HG03108 (cell line): ENCODE measurements around the gene CEBPZ.
"Not testable (repeated sequence)": the region's sequence is repeated elsewhere in the genome, so short reads cannot be mapped to it uniquely, and the experiment has no call there.

Experiments used
- ATAC-seq: cut with Tn5 transposase; IDR thresholded peaks from one replicate; pipeline ENCODE4 v1.9.1; 2021; ENCODE audit warnings: moderate library complexity; ENCODE audit not compliant: unreplicated experiment

Gene CEBPZ, protein sequence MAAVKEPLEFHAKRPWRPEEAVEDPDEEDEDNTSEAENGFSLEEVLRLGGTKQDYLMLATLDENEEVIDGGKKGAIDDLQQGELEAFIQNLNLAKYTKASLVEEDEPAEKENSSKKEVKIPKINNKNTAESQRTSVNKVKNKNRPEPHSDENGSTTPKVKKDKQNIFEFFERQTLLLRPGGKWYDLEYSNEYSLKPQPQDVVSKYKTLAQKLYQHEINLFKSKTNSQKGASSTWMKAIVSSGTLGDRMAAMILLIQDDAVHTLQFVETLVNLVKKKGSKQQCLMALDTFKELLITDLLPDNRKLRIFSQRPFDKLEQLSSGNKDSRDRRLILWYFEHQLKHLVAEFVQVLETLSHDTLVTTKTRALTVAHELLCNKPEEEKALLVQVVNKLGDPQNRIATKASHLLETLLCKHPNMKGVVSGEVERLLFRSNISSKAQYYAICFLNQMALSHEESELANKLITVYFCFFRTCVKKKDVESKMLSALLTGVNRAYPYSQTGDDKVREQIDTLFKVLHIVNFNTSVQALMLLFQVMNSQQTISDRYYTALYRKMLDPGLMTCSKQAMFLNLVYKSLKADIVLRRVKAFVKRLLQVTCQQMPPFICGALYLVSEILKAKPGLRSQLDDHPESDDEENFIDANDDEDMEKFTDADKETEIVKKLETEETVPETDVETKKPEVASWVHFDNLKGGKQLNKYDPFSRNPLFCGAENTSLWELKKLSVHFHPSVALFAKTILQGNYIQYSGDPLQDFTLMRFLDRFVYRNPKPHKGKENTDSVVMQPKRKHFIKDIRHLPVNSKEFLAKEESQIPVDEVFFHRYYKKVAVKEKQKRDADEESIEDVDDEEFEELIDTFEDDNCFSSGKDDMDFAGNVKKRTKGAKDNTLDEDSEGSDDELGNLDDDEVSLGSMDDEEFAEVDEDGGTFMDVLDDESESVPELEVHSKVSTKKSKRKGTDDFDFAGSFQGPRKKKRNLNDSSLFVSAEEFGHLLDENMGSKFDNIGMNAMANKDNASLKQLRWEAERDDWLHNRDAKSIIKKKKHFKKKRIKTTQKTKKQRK

GRCh38 chr2:37231241-37232130, at the start of gene CEBPZ, which contains the start of gene NDUFAF7:
TSS of gene CEBPZ (minus strand) at chr2:37231596. CDS start at chr2:37231567, 29 bp downstream.
TSS of gene NDUFAF7 (plus strand) at chr2:37231658. CDS start at chr2:37231706, 48 bp downstream.
- ATAC-seq = peak; percentile 97

DNA sequence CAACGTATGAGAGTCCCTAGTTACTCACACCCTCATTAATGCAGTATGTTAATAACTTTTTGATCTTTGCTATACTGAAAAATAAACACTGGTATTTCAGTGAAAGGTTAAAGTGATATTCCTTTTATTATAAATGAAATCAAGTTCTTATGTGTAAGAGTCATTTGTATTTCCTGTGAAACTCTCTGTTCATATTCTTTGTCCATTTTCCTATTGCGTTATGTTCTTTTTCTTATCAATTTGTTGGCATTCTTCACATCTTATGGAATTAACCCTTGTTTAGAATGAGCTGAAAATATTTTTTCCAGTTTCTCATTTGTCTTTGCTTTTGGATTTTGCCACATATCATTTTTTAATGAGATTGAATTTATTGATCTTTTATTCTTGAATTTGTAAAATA, 44.9 kb upstream of the CEBPZ start:
- no peak for ATAC-seq

- no peak for ATAC-seq
Measured at GRCh38 chr2:37274359-37274965, 43.1 kb upstream of the CEBPZ start.

DNA sequence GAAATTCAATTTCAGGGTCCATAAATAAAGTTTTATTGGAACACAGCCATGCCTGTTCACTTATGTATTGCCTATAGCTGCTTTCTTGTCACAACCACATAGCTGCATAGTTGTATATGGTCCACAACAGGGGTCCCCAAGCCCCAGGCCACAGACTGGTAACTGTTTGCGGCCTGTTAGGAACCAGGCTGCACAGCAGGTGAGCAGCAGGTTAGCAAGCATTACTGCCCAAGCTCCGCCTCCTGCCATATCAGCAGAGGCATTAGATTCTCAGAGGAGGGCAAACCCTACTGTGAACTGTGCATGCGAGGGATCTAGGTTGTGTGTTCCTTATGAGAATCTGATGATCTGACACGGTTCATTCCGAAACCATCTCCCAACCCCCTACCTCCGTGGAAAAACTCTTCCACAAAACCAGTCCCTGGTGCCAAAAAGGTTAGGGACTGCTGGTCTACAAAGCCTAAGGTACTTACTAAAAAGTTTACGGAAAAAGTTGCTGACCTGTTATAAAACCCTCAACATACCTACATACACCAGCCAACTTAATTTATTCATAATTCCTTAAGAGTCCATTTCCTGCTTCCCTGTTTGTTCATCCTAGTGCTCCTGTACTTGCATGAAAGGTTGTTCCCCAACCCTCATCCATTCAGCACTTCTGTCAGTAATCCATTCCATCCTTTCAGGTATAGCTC, 40.1 kb upstream of the CEBPZ start:
- no peak for ATAC-seq

DNA sequence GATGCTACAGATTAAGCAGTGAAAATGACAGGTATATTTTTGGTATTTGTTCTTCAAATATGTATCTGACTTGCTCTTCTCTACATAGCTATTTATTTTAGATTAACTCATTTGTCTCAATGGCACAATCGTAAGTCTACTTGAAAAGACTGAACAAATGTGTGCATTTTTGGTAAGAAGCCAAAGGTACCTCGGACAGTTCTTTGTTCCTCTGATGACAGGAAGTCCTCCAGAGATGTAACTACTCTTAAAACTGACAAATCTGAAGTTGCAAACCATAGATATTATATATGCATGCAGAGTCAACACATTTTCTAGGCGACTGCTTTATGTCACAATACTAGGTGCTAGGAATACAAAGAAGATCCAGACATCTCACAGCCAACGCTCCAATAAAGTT, 36.7 kb upstream of the CEBPZ start:
- ATAC-seq = no peak

DNA sequence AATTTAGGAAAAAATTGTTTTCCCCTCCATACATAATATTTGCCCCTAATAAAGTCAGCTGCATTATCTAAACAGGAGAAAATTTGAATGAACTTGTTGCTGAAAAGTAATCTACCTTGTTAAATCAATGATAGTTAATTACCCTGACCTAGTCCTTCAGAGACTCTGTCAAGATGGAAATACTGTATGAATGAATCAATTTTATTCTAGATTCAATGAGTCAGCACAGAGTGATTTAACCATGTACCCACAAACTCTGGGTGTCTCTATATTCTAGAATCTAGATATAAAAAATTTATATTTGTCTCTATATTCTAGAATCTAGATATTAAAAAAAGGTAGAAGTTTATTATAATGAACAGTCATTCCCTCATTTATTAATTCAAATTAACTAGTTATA, 36.3 kb upstream of the CEBPZ start:
- no peak for ATAC-seq

DNA sequence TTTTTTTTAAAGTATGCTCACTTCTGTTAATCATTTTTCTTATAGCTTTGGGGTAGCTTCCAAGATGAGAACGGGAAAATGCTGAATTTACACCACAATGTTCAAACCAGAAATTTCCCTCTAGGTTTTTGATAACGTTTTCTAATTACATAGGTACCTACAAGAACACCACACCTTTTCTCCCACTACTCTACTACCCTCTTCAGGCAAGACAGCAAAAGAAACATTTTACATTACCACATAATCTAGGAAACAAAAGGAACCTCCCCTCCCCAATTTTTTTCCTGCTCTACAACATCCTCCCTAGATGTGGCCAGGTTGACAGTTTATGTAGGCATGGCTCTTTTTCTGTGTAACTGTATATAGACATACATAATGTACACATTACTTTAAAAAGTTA, 32.4 kb upstream of the CEBPZ start:
- no peak for ATAC-seq

DNA sequence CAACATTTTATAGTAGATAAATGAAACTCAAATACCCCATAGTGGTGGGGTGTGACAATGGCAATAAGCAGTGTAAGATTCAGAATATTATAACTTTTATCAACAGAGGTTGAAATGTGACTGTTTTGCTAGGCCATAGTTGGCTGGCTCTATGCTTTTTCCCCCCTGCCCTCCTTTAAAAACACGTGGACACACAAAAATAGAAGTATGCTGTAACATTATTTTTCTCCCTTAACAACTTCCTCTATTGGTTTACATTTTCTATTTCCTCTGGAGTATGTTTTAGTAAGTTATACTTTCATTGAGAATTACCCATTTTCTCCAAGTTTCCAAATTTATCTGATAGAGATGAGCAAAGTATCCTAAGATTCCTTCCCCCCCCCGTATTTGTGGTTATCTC, 31.1 kb upstream of the CEBPZ start:
- no peak for ATAC-seq

DNA sequence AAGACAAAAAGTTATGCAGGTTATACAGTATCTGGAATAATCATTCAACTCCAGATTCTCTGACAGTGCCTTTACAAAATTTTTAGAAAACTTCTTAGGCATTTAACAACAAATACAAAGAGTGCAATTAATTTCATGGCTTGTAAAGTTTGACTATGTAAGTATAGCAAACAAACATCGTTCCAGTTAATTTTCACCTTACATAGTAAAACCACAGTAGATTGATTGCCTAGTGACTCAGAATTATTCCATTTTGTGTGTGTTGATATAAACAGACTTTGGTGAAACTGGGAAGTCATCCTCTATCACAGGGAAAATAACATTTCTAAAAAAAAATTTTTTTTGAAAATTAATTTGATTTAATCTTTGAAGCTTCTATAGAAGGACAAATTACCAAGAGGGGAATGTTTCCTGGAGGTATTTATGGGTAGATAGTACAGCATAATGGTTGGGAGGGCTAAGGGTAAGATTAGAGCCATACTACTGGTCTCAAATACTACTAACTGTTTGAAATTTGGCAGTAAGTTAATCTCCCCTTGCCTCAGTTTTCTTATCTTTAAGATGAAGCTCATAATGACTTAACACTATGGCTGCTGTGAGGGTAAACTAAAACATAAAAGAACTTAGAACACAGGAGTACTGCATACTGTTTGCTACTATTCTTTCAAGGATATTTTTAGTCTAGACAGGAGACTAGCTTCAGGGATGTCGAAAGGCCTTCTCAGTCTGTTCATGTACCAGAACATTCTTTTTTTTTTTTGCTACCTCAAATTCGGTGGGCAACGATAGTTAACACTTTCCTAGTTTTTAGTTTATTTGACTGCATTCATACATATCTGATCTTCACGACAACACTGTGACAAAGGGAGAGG, 19.7 kb upstream of the CEBPZ start:
- ATAC-seq = no peak

DNA sequence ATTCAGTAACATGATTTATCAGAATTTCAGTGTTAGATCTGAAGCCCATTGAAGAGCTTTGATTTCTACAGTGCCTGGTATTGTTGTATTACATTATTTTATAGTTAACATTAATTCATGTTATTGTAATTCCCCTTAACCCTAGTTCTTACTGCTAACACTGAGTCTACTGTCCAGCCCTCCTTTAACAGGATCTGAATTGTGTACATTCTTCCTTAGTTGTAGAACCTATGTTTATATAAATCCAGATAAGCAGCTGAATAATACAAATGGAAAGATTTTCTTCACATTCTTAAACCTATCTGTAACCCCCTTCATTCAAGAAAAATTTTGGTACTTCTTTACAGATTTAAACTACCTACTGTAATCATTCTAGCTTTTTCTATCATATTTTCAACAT, 14.8 kb upstream of the CEBPZ start:
- no peak for ATAC-seq

DNA sequence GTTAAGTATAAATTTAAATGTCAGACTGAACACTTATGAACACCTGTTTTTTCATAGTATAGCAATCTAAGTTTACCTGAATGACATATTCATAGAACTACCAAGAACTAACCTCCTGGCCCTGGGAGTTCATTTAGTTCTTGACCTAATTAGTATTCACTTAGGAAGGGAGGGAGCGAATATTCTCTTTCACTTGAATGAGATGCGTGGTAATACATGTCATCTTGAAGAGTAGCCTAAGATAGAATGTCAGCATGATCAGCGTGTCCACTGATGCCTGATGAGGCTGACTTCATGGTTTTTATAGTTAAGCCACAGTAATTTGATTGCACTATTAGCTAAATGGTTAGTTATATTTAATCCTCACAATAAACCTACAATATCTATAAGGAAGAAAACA, 13.4 kb upstream of the CEBPZ start:
- ATAC-seq = no peak

DNA sequence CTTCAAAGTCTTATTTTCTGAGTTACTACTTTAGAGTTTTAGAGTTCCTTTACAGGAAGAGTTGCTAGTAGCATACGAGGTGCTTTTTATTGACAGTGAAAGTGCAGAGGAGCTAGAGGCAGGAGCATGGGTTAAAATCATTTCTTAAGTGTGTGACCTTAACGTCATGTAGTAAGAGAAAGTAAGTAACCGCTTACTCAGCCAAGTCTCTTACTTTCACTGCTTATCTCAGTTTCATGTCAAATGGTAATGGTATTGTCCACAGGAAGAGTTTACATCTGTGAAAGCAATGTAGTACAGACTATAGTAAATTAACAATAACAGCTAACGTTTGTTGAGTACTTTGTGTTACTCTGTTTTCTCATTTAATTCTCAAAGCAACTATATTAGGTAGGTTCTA, 12.6 kb upstream of the CEBPZ start:
- peak; percentile 87 for ATAC-seq

DNA sequence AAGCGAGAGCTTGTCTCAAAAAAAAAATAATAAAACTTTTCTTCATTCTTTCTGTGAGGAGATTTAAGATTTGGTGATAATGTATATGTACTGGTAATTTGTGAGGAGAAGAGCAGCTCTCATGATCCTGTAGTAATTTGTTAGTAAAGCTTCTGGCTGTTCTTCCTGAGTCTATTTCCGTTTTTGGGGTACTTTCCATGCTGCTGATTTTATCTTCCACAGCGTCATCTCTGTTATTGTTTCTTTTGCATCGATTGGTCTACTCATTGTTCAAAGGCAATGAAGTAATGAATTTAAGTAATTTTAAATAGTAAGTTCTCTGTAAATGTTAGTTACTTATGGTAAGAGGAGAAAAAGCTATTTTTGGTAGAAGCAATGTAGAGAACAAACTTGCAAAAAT, 12.0 kb upstream of the CEBPZ start:
- no peak for ATAC-seq

DNA sequence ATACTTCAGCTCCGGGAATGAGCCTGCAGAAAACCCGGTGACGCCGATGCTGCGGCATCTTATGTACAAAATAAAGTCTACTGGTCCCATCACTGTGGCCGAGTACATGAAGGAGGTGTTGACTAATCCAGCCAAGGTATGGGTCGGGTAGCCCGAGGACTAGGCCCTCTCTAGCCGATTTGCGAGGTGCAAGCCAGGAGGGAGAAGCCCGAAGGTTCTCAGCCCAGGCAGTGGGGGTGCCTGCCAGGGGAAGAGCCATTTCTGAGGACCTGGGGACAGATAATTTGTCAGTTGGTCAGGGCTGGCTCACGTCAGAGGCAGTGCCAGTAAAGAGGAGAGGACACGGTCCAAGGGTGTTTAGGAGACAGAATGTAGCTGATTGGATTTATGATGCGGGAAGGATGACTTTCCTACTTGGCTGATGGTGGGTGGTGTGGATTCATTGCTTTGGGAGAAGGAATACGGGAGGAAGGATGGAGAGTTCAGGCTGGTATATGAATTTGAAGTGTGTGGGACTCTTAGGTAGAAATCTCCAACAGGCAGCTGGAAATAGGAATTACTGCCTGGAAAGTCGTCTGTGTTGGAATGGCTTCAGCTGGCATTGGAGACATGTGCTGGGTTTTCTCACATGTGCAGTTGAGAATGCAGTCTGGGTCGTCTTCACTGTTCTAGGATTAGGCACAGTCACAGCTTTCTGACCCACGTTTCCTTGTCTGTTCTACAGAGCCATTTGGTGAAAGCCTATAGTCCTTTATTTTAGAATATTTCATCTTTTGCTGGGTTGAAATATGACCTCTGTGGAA, 936 bp upstream of the CEBPZ start:
- peak; percentile 12 for ATAC-seq

DNA sequence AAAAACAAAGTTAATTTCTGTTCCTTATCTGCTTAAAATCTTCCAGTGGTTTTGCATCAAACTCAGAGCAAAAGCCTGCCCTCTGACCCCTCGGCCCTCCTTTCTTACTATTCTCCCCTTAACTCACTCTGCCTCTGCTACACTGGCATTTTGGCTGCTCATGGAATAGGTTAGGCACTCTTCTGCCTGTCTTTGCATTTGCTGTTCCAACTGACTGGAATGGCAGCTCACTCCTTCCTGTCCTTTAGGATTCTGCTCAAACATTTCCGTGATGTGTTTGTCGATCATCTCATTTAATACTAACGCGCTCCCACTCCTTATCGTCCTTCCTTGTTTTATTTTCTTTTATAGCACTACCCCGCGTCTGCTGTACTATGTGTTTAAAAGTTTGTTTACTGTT, 815 bp downstream of the CEBPZ start:
- ATAC-seq = no peak

DNA sequence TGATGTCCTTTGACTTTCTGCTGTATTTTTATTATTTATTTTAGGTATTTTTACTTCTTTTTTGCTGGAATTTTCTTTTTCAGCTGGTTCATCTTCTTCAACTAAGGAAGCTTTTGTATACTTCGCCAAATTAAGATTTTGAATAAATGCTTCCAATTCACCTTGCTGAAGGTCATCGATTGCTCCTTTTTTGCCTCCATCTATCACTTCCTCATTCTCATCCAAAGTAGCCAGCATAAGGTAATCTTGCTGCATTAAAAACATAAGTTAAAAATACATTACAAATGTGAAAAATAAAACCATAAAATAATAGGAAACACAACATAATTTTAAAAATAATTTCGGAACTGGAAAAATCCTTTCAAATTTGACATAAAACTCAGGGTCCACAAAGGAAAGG, 2.6 kb downstream of the CEBPZ start:
- ATAC-seq = no peak

- no peak for ATAC-seq
Measured at GRCh38 chr2:37226863-37227262, 4.5 kb downstream of the CEBPZ start.

- not testable (repeated sequence) for ATAC-seq
Measured at GRCh38 chr2:37225129-37225528, 6.3 kb downstream of the CEBPZ start.
